ENCODE measurements around the gene CCS.
"Not testable (repeated sequence)": the region's sequence is repeated elsewhere in the genome, so short reads cannot be mapped to it uniquely, and the experiment has no call there.

The CCS gene

DNA sequence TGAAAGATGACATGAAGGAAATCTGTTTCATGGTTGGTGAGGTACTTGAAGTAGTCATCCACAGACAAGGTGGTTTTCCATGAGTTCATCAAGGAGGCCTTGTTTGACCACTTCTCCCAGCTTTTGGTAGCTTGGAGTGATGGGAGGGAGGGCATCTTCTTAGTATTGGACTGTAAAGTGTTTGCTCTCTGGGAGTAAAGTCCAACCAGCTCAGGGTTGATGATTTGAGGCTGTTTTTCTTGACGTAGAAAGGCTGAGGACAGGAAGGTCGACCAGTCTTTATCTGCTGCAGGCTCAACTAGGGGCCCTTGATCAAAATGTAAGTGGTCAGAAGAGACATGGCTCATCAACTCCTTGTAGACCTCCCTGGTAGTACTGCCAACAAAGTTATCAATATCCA is 1.8 kb upstream of the CCS start:
- DNase-seq (ENCODE audit: low spot score), result no peak

DNA sequence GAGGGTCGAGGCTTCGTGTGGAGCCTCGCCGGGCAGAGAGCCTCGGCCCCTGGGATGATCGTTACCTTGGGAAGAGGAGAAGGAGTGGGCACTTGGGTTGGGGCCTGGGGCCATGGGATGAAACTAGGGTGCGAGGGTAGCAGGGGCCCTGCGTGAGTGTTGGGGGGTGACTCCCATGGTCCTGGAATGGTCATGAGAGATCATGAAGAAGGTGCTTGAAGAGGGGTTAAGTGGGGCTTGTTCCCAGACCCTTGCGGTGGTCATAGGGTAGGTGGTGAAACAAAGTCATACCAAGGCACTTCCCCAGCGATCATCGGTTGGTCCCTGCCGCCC is 284 bp downstream of the CCS start:
- no peak for DNase-seq (ENCODE audit: low spot score)

DNA sequence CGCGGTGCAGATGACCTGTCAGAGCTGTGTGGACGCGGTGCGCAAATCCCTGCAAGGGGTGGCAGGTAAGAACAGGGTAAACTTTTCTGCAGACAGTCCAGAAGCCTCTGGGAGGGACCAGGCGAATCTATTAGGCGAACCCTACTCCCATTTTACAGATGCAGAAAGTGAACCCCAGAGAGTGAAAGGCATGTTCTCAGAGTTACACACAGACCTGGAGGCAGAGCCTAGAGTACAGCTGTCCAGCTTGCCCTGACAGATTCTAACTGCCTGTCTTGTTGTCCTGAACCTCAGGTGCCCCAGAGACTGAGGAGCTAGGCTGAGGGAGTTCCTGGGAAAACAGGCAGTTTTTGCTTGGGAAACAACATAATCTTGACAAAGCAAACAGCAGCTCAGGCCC is 665 bp downstream of the CCS start:
- DNase-seq (ENCODE audit: low spot score), result no peak

DNA sequence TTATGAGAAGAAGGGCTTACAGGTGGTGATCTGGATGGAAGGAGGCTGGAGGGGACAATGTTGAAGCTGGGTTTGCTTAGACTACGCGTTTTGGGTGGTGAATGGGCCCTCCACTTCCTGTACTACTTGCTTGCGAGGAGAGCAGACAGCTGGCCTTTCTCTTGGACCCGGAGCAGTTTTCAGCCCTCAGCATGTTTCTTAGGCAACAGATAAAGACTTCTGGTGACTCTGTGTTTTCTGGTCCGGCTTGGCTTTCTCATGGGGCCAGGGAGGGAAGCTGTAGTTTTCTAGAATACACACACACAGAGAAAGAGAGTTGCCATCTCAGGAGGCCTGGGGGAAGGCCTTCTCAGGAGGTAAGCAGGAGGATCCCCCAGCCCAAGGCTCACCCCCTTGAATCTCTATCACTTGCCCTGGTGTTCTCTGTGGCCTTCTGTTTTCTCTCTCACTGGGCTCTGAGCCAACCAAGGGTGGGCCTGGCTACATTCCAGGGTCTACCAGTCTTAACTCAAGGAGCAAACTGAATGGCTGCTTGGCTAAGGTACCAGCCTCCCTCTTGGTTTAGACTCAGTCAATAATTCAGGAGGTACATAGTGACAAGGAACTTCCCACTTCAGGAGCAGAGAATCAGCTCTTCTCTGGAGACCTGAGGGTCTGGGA is 2.4 kb downstream of the CCS start:
- no peak for DNase-seq (ENCODE audit: low spot score)

DNA sequence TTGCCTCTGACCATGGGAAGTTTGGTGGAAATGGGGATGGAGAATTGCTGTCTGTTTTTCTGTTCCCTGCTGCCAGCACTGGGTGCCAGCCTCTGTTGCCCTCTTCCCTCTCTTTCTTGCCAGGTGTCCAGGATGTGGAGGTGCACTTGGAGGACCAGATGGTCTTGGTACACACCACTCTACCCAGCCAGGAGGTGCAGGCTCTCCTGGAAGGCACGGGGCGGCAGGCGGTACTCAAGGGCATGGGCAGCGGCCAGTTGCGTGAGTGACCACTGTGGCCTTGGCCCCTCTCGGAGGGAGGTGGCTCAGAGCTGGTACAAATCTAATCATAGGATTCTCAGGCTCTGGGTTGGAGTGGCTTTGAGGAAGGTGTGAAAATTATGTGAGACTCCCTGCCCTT is 6.0 kb downstream of the CCS start:
- no peak for DNase-seq (ENCODE audit: low spot score)

DNA sequence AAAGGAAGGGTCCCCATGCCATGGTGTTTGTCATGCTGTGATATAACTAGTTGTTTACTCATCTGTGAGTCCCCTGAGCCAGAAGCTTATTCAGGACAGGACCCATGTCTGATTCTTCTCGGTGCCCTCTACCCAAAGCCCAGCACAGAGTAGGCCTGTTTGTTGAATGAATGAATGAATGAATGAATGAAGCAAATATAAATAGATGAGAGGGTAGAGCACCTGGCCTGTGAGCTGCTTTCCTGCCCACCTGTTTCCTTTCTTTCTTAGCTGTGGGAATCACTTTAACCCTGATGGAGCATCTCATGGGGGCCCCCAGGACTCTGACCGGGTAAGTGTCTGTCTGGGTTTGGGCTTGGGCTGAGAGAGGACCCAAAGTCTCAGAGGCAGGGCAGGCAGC is 7.2 kb downstream of the CCS start:
- no peak for DNase-seq (ENCODE audit: low spot score)

DNA sequence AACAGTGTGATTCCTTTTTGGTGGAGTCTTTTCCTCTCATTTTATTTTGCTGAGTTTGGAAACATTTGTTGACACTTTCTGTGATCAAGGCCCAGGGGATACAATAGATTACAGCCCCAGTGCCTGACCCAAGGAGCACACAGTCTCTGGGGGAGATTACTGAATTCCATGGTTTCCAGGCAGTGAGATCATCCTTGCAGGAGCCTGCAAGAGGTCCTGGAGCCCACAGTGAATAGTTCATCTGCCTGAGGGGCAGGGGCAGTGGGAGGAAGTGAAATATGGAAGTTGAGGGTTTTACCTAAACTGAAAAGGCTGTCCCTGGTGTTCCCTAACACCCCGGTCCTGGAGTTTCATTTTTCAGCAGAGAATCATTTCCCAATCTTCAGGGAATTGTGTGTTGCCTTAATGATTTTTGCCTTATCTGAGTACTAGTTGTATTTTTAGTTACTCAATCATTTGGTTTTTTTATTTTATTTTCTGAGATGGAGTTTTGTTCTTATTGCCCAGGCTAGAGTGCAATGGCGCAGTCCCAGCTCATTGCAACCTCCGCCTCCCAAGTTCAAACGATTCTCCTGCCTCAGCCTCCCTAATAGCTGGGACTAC is 7.7 kb downstream of the CCS start:
- DNase-seq (ENCODE audit: low spot score), result no peak

DNA sequence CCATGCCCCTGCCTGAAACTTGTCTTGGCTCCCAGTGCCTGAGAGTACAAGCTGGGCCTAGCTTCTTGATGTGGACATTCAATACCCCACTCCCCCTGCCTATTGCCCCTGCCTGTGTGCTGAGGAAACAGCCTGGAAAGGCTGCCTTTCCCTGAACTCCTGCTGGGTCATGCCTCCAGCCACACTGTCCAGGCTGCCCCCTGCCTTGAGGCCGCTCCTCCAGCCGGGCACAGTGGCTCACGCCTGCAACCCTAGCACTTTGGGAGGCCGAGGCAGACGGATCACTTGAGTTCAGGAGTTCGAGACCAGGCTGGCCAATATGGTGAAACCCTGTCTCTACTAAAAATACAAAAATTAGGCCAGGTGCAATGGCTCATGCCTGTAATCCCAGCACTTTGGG is 10.1 kb downstream of the CCS start:
- DNase-seq (ENCODE audit: low spot score), result no peak

DNA sequence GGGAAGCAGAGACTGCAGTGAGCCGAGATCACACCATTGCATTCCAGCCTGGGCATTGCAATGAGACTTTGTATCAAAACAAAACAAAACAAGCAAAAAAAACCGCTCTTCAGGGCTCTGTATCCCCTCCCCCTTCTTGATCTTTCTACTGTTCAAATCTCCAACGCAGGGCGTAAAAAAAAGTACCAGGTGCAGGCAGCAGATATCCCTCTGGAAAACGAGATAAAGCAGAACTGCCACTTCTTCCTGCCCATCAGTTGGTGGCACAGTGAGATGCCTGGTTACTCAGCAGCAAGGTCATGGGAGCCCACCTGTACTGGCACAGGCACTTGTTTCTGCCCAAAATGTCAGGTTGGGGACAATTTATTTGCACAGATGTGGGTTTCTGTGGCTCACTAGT is 11.2 kb downstream of the CCS start:
- no peak for DNase-seq (ENCODE audit: low spot score)

DNA sequence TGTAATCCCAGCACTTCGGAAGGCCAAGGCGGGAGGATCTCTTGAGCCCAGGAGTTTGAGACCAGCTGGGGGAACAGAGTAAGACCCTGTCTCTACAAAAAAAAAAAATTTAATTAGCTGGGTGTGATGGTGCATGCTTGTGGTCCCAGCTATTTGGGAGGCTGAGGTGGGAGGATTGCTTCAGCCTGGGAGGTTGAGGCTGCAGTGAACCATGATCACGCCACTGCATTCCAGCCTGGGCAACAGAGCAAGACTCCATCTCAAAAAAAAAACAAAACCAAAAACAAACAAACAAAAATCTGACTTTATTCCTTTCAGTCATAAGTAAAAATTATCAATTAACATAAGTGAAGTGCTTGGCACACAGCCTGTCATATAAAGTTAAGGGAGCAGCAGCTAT is 13.6 kb downstream of the CCS start:
- not testable (repeated sequence) for DNase-seq (ENCODE audit: low spot score)

DNA sequence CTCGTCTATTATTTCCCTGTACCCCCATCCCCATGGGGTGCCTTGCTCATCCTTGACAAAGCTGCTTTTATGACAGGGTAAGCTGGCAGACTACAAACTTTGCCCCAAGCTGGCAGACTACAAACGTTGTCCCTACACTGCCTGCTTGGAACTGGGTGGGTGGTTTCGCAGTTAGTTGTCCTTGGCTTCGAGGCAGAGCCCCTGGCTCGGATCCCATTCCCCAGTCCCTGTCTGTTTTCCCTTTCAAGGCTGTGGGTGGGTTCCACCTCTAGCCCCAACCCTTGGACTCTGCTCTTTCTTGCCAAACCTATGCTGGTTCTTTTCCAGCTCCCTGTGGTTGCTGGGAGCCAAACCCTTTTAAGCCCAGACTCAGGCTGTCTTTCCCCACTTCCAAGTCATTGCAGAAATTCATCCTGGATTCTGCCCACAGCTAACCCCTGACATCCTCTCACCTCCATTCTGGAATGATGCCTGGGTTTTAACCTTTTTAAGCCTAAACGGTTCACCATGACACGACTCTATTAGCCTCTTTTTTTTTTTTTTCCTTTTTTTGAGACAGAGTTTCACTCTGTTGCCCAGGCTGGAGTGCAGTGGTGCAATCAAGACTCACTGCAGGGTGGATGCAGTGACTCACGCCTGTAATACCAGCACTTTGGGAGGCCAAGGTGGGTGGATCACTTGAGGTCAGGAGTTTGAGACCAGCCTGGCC is 14.3 kb downstream of the CCS start:
- no peak for DNase-seq (ENCODE audit: low spot score)

DNA sequence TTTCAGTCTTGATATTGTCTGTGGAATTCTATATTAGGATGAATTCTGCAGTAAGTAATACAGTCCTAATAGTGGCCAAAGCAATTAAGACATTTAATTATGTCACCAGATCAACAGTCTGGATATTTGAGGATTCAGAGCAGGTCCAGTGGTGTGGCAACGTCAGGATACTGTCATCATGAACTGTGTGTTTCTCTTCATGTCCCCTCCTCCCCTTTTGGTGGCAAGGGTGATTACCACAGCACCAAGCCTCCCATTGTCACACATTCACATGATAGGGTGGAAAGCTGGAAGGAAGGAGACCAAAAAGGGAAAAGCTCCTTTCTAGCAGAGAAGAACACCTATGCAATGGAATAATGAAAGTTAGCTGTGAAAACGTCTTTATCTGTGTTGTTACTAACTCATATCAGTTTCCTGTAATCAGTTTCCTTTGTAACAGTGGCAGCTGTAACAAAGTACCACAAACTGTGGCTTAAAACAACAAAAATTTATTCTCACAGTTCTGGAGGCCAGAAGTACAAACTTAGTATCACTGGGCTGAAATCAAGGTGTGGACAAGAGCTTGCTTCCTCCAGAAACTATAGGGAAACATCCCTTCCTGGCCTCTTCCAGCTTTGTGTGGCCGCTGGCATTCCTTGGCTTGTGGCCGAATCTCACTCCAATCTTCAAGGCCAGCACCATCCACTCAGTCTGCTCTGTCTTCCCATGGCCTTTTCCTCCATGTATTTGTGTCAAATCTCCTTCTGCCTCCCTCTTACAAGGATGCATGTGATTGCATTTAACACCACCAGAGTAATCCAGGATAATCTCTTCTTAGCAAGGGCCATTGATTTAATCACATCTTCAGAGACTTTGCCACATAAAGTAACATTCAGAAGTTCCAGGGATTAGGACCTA is 17.0 kb downstream of the CCS start:
- DNase-seq (ENCODE audit: low spot score), result no peak

DNA sequence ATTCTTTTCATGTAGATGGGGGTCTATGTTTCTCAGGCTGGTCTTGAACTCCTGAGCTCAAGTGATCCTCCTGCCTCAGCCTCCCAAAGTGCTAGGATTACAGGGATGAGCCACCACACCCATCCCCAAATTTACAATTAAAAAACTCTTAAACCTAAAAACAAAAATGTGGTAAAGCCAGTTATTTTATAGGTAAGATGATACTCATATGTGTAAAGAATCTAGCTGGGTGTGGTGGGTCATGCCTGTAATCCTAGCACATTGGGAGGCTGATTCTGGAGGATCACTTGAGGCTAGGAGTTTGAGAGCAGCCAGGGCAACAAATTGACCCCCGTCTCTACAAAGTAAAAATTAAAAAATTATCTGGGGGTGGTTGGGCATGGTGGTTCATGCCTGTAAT is 19.5 kb downstream of the CCS start:
- no peak for DNase-seq (ENCODE audit: low spot score)

DNA sequence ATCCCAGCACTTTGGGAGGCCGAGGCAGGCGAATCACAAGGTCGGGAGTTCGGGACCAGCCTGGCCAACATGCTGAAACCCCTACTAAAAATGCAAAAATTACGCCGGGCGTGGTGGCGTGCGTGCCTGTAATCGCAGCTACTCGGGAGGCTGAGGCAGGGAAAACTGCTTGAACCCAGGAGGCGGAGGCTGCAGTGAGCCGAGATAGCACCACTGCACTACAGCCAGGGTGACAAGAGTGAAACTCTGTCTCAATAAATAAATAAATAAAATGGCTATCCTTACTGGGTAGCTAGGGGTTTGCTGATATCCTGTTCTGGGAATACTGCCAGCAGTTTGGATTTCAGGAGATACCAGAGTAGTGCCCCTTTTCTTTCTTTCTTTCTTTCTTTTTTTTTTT is 21.1 kb downstream of the CCS start:
- DNase-seq (ENCODE audit: low spot score), result no peak

DNA sequence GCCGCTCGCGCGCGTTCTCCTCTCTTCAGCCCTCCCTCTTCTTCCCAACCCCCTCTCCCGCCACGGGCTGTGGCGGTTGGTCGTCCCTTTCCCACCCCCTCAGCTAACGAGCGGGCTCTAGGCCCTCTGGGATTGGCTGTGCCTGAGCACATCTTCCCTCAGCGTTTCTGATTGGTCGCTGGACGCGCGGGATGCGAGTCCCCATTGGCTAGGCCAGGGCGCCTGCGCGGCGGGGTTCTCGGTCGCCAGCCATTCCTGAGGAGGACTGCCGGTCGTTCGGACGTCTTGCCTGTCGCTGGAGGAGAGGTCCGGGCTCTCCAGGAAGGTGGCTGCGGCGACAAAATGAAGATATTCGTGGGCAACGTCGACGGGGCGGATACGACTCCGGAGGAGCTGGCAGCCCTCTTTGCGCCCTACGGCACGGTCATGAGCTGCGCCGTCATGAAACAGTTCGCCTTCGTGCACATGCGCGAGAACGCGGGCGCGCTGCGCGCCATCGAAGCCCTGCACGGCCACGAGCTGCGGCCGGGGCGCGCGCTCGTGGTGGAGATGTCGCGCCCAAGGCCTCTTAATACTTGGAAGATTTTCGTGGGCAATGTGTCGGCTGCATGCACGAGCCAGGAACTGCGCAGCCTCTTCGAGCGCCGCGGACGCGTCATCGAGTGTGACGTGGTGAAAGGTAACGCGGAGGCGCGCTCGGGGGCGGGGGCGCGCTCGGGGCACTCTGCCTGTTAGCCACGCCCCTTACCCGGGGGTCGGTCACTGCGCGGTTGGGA is 23.6 kb downstream of the CCS start, which contains the start of gene RBM14:
TSS of gene RBM14 (plus strand) at position 252 of the 776 bp plus-strand sequence. CDS start at position 343, 91 bp downstream.
- DNase-seq (ENCODE audit: low spot score), result peak; percentile 99

DNA sequence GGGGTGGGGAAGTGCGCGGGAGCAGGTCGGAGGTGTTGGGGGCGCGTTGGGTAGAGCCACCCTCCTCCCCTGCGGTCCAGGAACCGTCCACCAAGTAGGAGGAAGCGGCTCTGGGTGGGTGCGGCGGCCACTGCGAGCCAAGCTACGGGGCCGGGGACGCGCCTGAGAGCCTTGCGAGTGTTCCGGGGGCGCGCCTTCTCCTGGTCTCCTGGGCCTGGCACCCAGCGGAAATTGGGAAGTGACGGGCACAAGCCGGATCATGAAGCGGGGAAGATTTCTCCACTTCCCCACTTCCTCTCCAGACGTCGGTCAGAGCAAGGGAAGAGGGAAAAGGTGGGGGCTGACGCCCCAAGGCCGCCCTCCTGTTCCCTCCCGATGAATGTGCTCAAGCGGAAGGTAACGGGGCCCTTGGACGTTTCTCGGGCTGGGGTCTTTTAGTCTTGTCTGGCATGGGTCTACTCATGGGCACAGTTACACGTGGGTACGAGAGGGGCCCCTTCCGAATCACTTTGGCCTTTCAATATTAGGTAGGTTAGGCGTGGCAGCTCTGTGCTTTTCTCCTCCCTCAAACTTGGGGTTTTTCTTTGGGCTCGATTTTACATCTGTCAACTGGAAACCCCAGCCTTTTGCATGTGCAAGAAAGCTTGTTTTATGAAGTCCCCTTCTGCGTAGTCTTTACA is 24.3 kb downstream of the CCS start:
- peak; percentile 43 for DNase-seq (ENCODE audit: low spot score)

DNA sequence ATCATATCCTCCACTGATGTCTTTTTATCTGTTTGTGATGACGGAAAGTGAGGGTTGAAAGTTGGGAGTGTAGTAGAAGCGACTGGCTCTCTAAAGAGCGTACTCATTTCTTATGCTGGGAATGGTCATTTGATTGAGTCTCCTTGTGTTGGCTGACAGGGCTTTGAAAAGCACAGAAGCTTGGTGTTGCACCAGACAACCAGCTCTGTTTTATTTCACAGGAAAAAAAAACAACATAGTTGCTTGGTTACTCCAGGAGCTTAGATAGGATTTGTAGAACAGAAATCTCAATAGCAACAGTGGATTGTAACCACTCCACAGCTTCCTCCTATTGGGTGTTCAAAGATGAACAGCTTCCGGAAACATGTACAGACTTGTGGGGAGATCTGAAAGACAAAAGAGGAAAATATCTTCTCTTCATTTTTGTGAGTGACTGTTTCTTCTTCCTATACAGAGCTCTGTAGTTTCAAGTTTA is 26.1 kb downstream of the CCS start:
- peak; percentile 80 for DNase-seq (ENCODE audit: low spot score)

DNA sequence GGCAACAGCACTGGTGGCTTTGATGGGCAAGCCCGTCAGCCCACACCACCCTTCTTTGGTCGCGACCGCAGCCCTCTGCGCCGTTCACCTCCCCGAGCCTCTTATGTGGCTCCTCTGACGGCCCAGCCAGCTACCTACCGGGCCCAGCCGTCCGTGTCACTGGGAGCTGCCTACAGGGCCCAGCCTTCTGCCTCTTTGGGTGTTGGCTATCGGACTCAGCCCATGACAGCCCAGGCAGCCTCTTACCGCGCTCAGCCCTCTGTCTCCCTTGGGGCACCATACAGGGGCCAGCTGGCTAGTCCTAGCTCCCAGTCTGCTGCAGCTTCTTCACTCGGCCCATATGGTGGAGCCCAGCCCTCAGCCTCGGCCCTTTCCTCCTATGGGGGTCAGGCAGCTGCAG is 31.5 kb downstream of the CCS start:
- DNase-seq (ENCODE audit: low spot score), result no peak

DNA sequence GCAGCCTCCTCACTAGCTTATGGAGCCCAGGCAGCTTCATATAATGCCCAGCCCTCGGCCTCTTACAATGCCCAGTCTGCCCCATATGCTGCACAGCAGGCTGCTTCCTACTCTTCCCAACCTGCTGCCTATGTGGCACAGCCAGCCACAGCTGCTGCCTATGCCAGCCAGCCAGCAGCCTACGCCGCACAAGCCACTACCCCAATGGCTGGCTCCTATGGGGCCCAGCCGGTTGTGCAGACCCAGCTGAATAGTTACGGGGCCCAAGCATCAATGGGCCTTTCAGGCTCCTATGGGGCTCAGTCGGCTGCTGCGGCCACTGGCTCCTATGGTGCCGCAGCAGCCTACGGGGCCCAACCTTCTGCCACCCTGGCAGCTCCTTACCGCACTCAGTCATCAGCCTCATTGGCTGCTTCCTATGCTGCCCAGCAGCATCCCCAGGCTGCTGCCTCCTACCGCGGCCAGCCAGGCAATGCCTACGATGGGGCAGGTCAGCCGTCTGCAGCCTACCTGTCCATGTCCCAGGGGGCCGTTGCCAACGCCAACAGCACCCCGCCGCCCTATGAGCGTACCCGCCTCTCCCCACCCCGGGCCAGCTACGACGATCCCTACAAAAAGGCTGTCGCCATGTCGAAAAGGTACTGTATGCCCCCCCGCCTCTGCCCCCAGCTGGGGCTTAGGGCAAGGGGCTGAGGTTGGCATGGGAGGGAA is 32.2 kb downstream of the CCS start:
- no peak for DNase-seq (ENCODE audit: low spot score)

DNA sequence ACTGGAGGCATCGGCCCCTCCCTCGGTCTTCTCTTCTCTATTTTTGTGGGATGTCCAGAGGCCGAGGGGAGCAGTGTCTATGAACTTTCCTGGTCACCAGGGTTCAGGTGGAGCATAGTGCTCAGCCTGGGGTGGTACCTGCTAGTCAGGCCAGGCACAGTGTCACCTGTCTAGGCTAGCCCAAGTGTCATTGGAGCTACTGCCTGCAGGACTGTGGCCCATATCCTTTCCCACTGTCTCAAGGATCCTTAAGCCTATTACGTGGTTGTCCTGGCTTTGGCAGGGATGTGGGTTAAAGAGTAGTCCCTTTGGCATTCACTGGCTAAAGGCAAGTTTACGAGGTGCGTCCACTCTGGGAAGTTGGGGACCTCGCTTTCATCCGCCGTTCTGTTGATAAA is 32.8 kb downstream of the CCS start:
- no peak for DNase-seq (ENCODE audit: low spot score)

All from CD4-positive, alpha-beta T cell treated with Interleukin-2 at 100 ng/mL for 4 hours (primary cell).